HG02943 (cell line): Measurements from ENCODE around the gene ADAM8.

Source experiments
- ATAC-seq: cut with Tn5 transposase; IDR thresholded peaks from one replicate; pipeline ENCODE4 v1.9.1; 2021; ENCODE audit warnings: mild to moderate bottlenecking, low read depth, moderate library complexity; ENCODE audit not compliant: unreplicated experiment

Gene ADAM8

DNA sequence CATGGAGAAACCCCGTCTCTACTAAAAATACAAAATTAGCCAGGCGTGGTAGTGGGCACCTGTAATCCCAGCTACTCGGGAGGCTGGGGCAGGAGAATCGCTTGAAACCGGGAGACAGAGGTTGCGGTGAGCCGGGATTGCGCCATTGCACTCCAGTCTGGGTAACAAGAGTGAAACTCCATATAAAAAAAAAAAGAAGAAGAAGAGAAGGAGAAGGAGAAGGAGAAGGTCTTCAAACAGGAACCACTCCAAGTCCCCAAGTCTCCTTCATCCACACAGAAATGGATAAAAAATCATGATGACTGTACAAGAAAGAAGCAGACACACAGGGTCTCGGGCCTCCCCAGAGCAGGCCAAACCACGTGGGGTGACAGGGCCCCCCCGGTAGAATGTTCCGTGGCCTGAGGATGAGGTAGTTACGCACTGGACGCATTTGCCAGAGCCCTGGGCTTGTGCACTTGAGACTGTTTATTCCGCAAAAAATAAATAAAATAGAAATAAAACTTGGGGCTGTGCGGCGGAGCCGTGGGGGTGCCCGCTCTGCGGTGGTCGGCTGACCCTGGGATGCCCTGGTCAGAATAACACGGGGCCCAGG, 23.2 kb downstream of the ADAM8 start:
- ATAC-seq: no peak

DNA sequence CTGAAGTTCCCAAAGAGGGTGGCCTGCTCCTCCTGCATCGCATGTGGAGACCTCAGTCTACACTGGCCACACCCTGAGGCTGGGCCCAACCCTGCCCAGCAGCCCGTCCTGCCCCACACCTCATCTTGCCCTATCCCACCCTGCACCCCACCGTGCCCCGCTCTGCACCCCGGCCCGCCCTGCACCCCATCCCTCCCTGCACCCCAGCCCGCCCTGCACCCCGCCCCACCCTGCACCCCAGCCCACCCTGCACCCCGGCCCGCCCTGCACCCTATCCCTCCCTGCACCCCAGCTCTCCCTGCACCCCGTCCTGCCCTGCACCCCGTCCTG, 24.5 kb downstream of the ADAM8 start:
- no peak for ATAC-seq

DNA sequence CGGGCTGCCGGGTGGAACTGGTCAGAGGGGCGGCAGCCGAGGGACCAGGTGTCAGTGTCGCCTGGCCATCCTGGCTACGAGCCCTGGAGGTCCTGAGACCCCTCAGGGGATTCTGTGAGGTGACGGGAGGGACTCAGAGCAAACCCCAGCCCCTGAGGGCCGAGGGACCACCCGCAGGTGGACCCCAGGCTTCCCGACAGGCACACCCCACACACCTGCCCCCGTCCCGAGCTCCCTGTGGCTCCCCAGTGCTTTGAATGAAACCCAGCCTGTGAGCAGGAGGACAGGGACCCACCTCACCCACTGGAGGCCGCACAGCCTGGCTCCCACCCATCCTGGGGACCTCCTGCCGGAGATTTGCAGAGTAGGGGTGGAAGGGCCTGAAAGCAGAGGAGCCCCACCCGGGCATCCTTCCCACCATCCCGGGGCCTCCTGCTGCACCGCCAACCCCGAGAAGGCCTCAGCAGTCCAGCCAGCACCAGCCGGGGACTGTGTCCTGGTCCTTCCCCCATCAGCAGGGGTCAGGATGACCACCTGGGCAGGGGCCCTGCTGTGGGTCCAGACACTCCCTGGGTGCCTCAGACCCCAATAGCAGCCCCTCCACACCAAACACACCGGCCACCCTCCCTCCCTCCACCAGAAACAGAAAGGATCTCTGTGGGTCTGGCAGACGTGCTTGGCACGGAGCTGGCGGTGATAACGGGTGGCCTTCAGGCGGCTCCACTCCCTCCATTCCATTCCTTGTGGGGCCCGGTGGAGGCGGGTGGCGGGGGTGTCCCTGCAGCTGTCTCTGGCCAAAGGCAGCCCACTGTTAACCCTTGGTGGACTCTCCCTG, 25.1 kb downstream of the ADAM8 start:
- no peak for ATAC-seq

DNA sequence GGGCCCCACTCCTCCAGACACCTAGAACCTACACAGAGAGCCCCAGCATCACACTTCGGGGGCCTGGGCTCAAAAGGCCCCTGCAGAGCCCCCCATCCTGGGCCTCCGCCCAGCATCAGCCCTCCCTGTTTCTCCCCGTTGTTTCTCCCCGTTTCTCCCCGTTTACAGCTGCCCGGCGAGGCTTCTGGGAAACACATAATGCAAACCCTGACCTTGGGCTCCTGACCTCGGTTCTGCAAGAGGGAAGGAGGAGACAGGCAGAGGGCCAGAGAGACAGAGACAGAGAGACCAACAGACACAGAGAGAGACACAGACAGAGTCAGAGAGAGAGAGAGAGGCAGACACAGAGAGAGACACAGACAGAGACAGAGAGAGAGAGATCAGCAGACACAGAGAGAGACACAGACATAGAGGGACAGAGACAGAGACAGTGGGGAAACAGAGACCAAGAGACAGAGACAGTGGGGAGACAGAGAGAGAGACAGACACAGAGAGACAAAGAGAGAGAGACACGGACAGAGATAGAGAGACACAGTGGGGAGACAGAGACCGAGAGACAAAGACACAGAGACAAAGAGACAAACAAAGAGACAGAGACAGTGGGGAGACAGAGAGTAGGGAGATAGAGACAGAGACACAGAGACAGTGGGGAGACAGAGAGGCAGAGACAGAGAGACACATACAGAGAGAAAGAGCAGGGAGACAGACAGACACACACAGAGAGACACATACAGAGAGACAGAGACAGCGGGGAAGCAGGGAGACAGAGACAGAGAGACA, 26.5 kb downstream of the ADAM8 start:
- no peak for ATAC-seq

DNA sequence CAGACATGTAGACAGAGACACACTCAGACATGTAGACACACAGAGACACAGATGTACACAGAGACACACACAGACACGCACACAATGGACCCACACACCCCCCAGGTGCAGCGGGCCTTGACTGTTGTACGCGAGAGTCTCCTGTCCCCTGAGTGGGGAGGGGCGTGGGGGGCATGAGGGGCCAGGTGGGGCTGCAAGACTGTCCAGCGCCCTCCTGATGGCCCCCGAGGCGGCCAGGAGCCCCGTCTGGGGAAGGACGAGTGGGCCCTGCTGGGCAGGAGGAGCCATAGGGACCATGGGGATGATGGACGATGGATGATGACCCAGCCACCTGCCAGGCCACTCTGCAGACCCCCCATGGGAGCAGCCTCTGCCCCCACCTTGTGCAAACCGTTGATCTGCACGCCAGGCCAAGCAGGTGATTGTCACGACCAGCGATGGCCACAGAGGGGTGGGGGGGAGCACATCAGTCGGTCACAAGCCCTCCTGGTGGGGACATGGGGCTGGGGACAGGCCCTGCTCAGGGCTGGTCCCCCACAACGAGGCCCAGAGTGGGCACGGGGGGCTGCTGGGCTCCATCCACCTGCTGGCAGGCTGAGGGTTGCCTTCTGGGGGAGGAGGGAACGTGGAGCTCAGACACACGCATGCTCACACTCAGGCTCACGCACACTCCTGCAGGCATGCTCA, 27.4 kb downstream of the ADAM8 start:
- no peak for ATAC-seq

DNA sequence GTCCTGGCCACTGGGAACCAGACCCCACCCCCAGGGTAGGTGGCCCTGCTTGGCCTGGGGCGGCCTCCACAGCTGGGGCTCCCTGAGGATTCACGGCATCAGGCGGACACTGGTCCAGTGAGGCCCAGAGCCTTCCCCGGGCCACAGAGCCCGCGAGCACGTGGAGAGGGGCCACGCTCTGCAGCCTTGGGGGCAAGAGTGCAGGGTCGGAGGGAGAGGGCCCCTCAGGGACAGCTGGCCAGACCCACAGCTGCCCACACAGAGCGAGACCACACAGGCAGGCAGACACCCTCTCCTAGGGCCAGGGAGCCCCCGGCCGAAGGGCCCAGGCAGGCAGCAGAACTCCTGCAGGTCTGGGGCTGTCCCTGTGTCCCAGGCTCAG, 28.3 kb downstream of the ADAM8 start:
- no peak for ATAC-seq

DNA sequence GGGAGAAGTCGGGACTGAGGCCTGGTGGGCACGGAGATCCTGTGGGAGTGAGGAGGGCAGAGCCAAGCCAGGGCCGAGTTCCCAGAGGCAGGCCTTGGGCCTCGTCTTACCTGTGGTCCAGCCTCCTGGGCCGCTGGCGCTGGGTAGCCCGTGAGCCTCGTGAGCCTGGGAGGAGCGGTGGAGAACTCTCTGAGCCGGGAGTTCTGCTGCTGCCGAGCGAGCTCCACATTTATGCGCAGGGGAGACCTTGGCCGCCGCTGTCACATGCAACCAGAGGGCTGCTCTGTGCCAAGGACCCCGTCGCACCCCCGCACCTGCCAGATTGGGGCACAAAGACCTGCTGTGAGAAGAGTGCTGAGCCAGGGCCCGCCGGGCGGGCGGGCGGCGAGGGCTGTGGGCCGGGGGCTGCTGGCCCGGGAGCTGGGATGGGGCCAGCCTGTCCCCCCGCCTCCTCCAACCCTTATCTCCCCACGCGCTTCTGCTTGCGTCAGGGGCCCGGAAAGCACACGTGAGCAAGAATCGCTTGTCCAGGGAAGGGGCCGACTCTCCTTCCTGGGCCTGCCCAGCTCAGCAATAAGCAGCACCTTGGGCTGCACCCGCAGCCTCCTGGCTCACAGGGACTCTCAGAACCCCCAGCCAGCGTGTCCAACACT, 28.9 kb downstream of the ADAM8 start:
- ATAC-seq: no peak

DNA sequence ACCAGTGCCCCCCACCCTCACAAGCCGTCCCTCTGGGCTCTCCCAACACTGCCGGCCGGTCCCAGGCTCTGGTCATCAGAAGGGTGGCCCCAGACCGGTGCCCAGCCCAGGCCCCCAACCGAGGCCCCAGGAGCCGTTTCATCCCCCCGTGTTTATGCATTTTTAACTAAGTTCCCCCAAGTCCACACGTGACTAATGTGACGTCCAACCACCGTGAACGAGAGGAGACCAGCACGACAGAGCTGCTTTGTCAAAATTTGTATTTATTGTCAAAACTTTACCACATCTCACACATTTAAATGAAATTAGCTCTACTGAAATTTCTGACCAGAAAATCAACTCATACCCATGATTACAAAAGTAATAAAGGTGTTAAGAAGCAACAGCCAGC, 30.4 kb downstream of the ADAM8 start:
- no peak for ATAC-seq

DNA sequence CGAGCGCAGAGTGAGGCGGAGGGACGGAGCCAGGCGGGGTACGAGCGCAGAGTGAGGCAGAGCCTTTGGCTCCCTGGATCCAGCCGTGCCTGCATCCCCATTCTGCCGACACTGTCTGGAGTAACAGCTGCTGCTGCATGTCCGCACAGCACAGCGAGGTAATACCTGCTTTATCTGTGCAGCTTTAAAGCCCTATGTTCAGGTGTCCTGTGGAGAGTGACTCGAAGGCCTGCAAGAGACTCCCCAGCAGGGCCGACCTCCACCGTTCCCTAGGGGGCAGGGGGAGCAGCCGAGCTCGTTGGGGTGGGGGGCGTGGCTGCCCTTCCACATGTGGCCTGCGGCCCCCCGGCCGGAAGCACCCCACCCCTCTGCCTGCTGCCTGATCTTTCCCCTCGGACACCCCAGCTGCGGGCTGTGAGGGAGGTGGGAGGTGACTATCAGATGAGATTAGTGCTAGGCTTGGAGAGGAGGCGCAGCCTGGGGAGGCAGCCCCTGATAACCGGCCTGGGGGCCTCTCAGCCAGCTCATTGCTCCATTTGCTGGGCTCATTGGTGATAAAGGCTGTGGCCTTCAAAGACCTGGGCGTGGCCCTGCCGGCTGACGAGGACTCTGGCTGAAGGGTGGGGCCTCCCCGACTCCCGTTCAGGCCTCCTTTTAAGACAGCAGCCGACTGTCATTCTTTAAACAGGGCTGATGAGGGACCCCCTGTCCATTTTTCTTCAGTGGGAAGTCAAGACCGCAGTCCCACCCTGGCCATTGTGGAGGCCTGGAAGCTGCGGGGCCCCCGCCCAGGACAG, 31.0 kb downstream of the ADAM8 start:
- ATAC-seq: no peak

DNA sequence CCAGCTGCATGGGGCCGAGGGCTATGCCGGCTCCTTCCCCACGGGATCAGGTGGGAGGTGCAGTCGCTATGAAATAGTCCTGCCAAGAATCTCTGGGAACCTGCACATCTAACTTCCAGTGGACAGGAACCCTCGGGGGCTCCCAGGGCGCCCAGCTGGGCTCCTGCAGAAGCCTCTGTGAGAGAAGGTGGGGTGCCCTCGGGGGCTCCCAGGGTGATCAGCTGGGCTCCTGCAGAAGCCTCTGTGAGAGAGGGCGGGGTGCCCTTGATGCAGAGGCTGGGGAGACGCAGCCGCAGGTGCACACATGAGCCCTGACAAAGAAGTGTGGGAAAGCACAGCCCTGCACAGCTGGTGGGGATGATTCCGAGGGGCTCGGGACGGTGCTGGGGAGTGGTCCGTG, 33.1 kb downstream of the ADAM8 start:
- no peak for ATAC-seq

DNA sequence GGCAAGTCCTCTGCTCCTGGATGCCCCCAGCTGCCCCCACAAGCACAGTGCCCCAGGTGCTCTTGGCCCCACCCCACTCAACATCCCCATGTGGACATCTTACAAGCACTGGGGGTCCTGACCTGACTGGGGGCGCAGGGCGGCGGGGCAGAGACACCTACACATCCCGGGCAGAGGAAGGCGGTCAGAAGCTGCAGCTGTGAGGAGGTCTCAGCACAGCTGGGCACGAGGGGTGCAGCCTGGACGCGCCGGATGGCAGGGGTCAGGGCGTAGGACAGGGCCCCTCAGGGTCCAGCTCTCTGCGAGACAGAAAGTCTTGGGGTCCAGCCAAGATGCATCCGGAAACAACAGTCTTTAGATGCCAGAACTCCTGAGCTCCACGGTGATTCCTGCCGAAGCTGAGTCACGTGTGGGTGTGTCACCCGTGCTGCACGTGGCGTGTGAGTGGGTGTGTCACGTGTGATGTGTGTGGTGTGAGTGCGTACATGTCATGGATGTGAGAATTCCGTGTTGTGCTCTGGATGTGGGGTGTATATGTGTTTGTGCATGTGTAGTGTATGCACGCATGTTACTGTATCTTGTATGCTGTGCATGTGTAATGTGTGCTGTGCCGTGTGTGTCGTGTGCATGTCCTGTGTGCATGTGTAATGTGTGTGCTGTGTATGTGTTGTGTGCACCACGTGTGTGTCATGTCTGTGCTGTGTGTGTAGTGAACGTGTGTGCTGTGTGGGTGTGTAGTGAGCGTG, 33.9 kb downstream of the ADAM8 start:
- no peak for ATAC-seq

DNA sequence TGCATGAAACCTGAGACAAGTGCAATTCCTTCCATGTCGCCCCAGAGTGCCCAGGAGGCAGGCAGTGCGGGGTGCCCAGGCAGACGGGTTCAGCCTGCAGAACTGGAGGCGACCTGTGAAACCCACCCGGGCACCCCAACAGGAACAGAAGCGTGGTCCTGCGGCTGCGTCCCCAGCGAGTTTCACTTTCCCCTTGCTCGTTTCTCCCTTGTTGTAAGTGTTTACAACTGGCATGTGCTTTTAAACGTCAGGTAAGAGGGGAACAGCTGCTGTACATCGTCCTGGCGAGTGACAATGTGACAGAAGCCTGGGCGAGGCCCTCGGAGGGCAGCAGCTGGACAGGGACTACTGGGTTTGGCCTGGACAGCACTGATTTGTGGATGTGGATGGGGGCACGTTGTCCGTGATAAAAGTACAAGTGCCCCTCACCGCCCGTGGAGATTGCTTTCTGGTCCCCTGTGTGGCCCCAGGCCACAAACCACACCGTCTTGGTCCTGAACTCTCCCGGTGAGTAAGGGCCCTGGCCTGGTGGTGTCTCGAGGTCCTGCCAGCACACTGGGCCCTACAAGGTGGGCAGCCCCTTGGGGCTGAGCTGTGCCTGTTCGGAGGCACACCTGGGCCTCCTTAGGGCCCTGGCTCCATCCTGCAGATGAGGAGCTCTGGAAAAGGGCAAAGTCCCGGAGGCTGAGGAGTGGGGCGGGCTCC, 35.0 kb downstream of the ADAM8 start:
- ATAC-seq: no peak

DNA sequence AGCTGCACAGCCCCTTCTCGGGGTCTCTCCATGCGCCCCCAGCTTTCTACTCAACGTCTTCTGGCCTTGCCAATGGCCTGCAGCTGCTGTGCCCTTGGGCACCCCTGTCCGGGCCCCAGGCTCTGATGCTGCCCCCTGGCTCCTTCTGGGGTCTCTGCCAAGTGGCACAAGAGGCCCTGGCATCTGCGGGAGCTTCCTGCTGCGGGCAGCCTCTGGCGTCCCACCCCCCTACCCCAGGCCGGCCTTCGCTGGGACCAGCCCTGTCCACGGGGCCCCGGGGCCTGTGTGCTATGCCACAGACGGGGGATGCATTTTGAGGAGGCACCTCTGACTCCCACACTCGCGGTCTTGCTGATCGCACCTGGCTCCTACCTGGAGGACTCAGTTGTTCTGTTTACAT, 36.7 kb downstream of the ADAM8 start:
- no peak for ATAC-seq

DNA sequence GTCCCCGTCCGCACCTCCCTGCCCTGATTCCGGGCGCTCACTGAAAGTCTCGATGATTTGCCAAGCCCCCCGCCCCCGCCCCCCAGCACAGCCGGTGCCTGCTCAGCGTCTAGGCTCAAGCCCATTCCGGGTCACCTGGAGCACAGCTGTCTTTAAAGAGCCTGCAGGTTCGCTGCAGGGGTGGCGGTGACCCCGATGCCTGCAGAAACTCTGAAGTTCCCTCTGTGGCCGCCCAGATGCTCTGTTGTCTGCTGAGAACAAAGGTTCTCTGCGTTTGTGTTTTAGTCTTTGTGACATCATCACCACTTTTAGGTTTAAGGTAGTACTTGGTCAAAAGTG, 38.2 kb downstream of the ADAM8 start:
- no peak for ATAC-seq

DNA sequence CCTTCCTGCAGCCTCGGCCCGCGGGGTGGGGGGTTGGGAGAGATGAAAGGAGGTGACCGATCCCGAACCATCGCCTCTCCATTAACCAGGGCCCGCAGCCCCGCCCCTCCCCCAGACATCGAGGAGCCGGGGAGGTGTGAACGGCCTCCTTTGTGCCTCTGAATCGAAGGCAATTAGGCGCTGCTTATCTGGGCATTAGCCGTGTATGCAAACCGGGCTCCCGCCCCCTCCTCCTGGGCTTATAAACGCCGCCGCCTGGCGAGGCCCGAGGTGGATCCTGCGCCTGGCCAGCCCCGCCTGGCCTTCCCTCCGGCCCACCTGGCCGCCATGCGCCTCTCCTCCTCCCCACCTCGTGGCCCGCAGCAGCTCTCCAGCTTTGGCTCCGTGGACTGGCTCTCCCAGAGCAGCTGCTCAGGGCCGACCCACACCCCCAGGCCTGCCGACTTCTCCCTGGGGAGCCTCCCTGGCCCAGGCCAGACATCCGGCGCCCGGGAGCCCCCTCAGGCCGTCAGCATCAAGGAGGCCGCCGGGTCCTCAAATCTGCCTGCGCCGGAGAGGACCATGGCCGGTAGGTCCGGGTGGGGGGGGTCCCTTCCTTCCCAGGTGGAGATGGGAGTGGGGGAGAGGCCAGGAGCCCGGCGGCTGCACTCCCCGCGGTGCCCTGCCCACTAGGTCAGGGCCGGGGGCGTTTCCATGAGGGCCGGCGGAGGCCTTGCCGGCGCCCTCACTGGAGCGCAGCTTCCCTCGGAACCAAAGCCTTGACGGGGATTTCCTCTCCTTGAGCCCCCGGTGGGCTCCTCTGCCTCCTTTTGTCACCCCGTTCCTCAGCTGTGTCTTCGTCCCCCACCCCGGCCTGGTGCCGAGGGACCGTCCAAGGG, 38.8 kb downstream of the ADAM8 start, which contains the start of gene VENTX:
VENTX (plus strand) TSS at position 268 of the 878 bp plus-strand sequence; CDS start at position 328, 60 bp downstream.
- ATAC-seq: no peak

DNA sequence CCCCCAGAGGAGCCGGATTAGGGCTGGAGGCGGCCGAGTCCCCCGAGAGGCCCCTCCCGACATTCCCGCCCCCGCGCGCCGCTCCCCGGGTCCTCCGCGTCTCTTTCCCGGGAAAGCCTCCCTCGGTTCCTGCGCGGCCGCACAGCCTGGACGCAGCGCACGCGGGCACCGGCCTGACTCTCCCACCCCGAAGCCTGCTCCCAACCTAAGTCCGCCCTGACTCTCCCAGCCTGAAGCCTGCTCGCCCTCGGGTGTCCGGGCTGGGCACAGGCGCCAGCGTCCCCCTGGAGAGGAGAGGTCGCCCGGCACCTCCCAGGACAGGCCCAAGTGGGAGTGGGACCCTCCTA, 39.5 kb downstream of the ADAM8 start:
- no peak for ATAC-seq

DNA sequence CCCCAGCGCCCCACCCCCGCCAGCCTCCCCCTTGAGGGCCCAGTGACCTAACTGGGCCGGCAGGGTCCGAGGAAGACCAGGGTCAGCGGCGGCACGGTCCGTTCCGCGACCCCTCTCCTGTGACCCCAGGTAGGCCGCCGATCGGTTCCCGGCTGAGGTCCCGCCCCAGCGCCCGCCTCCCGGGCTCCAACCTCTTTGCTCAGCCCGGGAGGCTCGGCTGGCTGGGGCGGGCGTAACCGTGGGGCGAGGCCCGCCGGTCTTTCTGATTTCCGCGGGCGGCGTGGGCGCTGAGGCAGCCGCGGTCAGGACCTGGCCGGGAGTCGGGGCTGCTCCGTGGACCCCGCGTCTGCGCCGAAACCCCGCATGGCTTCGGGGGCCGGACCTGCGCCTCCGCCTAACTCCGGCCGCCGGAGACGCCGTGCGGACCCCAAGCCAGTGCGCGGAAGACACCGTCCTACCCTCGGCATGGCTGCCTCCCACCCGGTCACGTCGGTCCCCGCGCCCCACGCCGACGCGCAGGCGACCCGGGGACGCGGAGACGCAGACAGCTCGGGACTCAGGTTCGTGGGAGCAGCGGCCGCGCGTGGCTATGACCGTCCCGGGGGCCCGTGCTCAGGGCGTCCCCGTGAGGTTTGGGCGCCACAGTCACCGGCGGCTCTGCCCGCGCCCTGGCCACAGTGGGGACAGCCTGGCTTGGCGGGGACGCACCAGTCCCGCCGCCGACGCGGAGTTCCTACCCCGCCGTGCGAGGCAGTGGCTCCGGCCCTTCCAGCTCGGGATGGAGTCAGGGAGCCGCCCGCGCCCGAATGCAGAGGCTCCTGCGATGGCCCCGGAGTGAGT, 40.0 kb downstream of the ADAM8 start:
- ATAC-seq: no peak
